Small intestine (tissue), 16 donors: ENCODE data around the gene RAPGEF2. TPM values are rescaled to one million over a fixed set of nuclear protein-coding genes. Genes with fewer than 3 reads are reported as not detected.
"Not testable (repeated sequence)": the region's sequence is repeated elsewhere in the genome, so short reads cannot be mapped to it uniquely, and the experiment has no call there.

Source experiments
- DNase-seq, 2 donors: peaks; one replicate each; pipeline versions ENCODE4 v3.0.0 to v3.0.0-alpha.2; 2013
- FAIRE-seq: peaks from 2 replicates; lab custom pipeline; 2012; peaks lifted over from hg19 to GRCh38; lab: Jason Lieb, UNC
- H3K27ac ChIP-seq, 3 donors: one replicate each; pipeline ENCODE4 v1.5.1; 2013; ENCODE audit warnings: low read length in 2 of 3, mild to moderate bottlenecking in 2 of 3, control low read depth in 1 of 3, inconsistent platforms in 1 of 3, low read depth in 1 of 3, moderate library complexity in 1 of 3
- H3K27me3 ChIP-seq, 3 donors: one replicate each; pipeline ENCODE4 v1.6.1; 2013; ENCODE audit warnings: low read length in 3 of 3, inconsistent platforms in 1 of 3; ENCODE audit not compliant: control insufficient read depth in 3 of 3, insufficient read depth in 3 of 3
- H3K36me3 ChIP-seq, 3 donors: one replicate each; pipeline ENCODE4 v1.6.1; 2013; ENCODE audit warnings: low read length in 3 of 3, inconsistent platforms in 1 of 3, low read depth in 1 of 3, mild to moderate bottlenecking in 1 of 3, moderate library complexity in 1 of 3; ENCODE audit not compliant: control insufficient read depth in 3 of 3, insufficient read depth in 2 of 3
- H3K4me1 ChIP-seq, 3 donors: one replicate each; pipeline ENCODE4 v1.6.1; 2013; ENCODE audit warnings: low read length in 2 of 3, inconsistent platforms in 1 of 3, low read depth in 1 of 3, mild to moderate bottlenecking in 1 of 3, moderate library complexity in 1 of 3; ENCODE audit not compliant: control insufficient read depth in 3 of 3, insufficient read depth in 2 of 3
- H3K4me3 ChIP-seq, 3 donors: one replicate each; pipeline ENCODE4 v1.5.1; 2013; ENCODE audit warnings: low read length in 3 of 3, control low read depth in 1 of 3, inconsistent platforms in 1 of 3, low read depth in 1 of 3, mild to moderate bottlenecking in 1 of 3, moderate library complexity in 1 of 3
- H3K9me3 ChIP-seq, 2 donors: one replicate each; pipeline ENCODE4 v1.6.1; 2013; ENCODE audit warnings: low read depth in 1 of 2, low read length in 1 of 2; ENCODE audit not compliant: control insufficient read depth in 2 of 2, insufficient read depth in 1 of 2
- WGBS, 3 donors: extraction: QIAGEN DNeasy Blood & Tissue Kit; methylation state at CpG; one replicate each; pipeline ENCODE4 v1.1.7; 2013; 5-methylcytosine and 5-hydroxymethylcytosine counted together
- long read RNA-seq, 10 donors: transcript quantifications; one replicate each; lab custom pipeline, GENCODE V29; 2026
- polyA plus RNA-seq, 4 donors: library from polyadenylated mRNA; stranded (reverse) in 3 of 4; unstranded in 1 of 4; fragments of 200-250 nt in 3 of 4; fragments of 120-200 nt in 1 of 4; gene quantifications; one replicate each; pipeline versions ENCODE4 v1.2.1 to v1.2.3, GENCODE V29; 2013
- donor health status: healthy with polysubstance abuse.
- donor health status: control.
- donor health status: control.
- donor health status: Bipolar disorder and iron deficiency.
- donor health status: healthy.

RAPGEF2 gene, protein sequence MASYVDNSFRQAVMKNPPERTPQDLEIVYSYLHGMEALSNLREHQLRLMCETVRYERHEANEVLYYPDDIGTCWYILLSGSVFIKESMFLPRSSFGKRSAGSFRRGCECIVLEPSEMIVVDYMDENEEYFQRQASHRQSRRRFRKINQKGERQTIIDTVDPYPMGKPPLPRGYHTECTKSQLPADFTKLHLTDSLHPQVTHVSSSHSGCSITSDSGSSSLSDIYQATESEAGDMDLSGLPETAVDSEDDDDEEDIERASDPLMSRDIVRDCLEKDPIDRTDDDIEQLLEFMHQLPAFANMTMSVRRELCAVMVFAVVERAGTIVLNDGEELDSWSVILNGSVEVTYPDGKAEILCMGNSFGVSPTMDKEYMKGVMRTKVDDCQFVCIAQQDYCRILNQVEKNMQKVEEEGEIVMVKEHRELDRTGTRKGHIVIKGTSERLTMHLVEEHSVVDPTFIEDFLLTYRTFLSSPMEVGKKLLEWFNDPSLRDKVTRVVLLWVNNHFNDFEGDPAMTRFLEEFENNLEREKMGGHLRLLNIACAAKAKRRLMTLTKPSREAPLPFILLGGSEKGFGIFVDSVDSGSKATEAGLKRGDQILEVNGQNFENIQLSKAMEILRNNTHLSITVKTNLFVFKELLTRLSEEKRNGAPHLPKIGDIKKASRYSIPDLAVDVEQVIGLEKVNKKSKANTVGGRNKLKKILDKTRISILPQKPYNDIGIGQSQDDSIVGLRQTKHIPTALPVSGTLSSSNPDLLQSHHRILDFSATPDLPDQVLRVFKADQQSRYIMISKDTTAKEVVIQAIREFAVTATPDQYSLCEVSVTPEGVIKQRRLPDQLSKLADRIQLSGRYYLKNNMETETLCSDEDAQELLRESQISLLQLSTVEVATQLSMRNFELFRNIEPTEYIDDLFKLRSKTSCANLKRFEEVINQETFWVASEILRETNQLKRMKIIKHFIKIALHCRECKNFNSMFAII (N-terminal part only)
- polyA plus RNA-seq: 10 to 100 TPM in 3 of 4 donors, 1 to 10 TPM in 1; 7.6 to 49.5 (median 11.8) TPM
- long read RNA-seq, donor 1, partial matches to known transcripts: 26 of 26 reads
- long read RNA-seq, donor 1, other reads (novel, unspliced or antisense): 0 of 26 reads
- long read RNA-seq, donor 2: 0 reads
- long read RNA-seq, donor 3, partial matches to known transcripts: 16 of 17 reads
- long read RNA-seq, donor 3, other reads (novel, unspliced or antisense): 0 of 17 reads
- long read RNA-seq, donor 4: 0 reads
- long read RNA-seq, donor 5: 0 reads
- long read RNA-seq, donor 6: 0 reads
- long read RNA-seq, donor 7, partial matches to known transcripts: 6 of 6 reads
- long read RNA-seq, donor 7, other reads (novel, unspliced or antisense): 0 of 6 reads
- long read RNA-seq, donor 8: 0 reads
- long read RNA-seq, donor 9: 0 reads
- long read RNA-seq, donor 10: 0 reads

DNA sequence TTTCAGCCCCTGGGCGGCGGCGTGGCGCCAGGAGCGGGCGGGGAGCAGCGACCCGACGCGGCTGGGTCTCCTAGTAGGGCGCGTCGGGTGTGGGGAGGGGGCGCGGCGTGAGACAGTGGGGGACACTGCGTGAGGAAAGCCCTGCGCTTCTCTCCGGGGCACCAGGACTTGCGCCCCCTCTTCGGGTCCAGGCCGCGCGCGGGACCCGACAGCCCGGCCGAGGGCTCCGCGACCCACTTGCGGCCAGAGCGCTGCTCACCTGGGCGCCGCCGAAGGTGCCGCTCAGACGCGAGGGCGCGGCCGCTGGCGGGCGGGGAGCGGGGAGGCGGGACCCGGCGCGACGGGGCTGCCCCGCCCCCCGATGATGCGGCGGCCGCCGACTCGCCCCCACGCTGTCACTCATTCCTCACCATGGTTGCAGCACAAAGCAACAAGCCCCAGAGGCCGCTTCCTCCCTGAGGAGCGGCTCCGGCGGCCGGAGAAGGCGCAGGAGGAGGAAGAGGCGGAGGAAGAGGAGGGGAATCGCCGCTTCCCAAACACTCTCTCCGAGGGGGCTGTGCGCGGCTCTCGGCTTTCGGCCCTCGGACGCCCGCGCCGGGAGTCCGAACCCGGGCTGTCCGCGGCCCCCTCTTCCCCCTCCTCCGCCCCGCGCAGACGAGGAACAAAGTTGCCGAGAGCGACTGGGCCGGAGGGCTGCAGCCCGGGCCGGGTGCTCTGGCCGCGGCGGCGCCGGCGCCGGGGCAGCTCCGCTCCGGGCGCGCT lies at the start of gene RAPGEF2:
RAPGEF2 (plus strand) TSS at position 458 of the 762 bp plus-strand sequence. CDS start 1,084 bp downstream, outside the sequence.
- Histone ChIP-seq H3K4me3 (peak within 1 kb of the TSS; percentile 87 to 95 (median 87)), H3K36me3 (no peaks in the 10 kb centered on the region), H3K9me3 (no peaks in the 10 kb centered on the region), H3K4me1 (peaks cover 0 to 10% (median 4%) of the 10 kb centered on the region in 3 donors), H3K27ac (peak within 1 kb of the TSS; percentile 96 to 99 (median 97)), H3K27me3 (peaks cover 0 to 10% (median 0%) of the 10 kb centered on the region in 3 donors)
- WGBS, 3 donors: 0 to 1% (median 0%) methylated on average over 48 to 100 of the region's 100 CpGs
- FAIRE-seq (no peak), DNase-seq (peak; percentile 94 to 97)

DNA sequence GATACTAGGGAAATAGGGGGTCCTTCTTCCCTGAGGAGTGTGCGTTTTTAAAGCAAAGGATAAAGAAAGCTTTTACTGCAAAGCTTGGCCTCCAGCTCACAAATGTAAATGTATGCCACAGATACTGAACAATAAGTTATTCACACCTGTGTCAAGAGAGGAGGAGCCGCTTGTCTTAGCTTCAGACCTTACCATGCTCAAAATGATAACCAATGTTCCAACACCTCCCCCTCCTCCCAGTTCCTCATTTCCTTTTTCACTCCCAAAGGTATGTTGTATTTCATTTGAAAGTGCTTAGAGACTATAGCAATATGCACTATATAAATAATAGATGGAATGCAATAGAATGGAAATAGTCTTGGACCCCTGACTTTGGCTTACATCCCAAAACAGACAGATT lies 47.0 kb upstream of the RAPGEF2 start:
- no peaks in the 10 kb centered on the region for H3K27me3 ChIP-seq

DNA sequence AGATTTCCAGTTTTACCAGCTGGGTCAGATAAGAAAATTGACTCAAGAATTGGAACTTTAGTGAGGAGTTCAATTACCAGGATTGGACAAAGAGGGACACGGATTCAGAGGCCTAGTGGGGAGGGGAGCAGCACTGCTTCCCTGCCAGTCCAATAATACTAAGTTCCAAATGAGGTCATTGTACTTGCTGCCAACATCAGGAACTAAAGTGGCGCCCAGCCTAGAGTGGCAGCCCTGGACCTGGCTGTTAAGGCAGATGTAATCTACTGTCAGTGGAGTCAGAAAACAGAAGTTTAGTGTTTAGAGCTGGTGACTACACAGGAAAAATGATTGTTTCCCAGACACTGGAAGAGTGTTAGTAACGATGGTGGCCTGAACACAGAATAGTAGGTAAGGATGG lies 42.7 kb upstream of the RAPGEF2 start:
- DNase-seq: no peak
- no peak for FAIRE-seq
- Histone ChIP-seq H3K9me3 (no peaks in the 10 kb centered on the region), H3K27me3 (no peaks in the 10 kb centered on the region), H3K36me3 (no peaks in the 10 kb centered on the region), H3K4me1 (no peaks in the 10 kb centered on the region), H3K27ac (no peak overlapping the region), H3K4me3 (no peak overlapping the region)
- 71 to 78% (median 77%) methylated on average over 3 of the region's 3 CpGs for WGBS, 3 donors

More for the DNA sequence above, 47.0 kb upstream of the RAPGEF2 start:
- H3K9me3 ChIP-seq: no peaks in the 10 kb centered on the region
- no peak overlapping the region for H3K4me3 ChIP-seq
- 89 to 98% (median 92%) methylated on average over 2 of the region's 2 CpGs for WGBS, 3 donors
- no peaks in the 10 kb centered on the region for H3K36me3 ChIP-seq
- H3K27ac ChIP-seq: no peak overlapping the region
- no peak for FAIRE-seq
- no peak for DNase-seq
- H3K4me1 ChIP-seq: no peaks in the 10 kb centered on the region

DNA sequence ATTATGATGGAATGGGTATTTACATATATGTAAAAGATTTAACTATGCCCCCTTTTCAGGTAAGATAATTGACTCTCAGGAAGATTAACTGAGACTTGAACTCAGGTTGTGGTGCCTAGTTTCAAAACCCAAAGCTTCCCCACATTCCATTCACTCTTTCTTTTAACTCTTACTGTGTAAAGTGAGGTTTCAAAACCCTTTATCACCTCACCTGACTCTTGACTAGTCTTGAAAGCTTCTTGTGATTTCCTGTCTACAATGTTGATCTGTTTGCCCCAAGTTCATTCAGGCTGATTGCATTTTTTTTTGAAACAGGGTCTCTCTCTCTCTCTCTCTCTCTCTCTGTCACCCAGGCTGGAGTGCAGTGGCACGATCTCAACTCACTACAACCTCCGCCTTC lies 40.5 kb upstream of the RAPGEF2 start:
- DNase-seq (no peak), FAIRE-seq (no peak)
- Histone ChIP-seq H3K27ac (no peak overlapping the region), H3K4me1 (no peaks in the 10 kb centered on the region), H3K27me3 (no peaks in the 10 kb centered on the region), H3K36me3 (no peaks in the 10 kb centered on the region), H3K4me3 (no peak overlapping the region), H3K9me3 (no peaks in the 10 kb centered on the region)
- WGBS, 3 donors: 80 to 97% (median 81%) methylated on average over 2 of the region's 2 CpGs

DNA sequence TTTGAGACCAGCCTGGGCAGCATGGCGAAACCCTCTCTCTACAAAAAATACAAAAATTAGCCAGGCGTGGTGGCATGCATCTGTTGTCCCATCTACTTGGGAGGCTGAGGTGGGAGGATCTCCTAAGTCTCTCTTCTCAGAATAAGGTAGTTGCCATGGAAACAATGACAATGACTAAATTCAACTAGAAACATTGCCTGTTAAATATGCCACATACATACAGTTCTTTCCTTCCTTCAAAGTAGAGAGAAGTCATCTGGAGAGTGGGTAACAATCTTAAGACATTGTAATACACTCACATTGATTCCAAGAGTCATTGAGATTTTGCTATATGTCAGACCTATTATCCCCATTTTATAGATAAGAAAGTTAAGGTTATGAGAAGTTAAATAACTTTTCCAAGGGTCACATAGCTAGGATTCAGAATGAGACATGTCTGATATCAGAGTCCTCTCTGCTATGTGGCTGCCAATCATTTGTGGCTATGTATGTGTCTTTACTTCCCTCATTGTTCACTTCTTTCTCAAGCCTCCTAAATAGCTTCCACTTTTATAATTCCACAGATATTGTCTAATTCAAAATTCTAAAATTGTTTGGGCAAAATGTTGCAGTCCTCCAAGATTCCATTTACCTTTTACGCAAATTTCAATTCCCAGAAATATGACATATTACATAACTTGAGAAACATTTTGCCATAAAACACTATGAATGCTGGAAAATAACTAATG lies 37.2 kb upstream of the RAPGEF2 start:
- H3K4me1 ChIP-seq: peaks cover 0 to under 1% (median 0%) of the 10 kb centered on the region in 3 donors
- H3K27ac ChIP-seq: no peak overlapping the region
- no peaks in the 10 kb centered on the region for H3K27me3 ChIP-seq
- H3K4me3 ChIP-seq: no peak overlapping the region
- H3K36me3 ChIP-seq: no peaks in the 10 kb centered on the region
- H3K9me3 ChIP-seq: no peaks in the 10 kb centered on the region
- FAIRE-seq (no peak), DNase-seq (no peak)
- WGBS, 3 donors: 93 to 96% (median 94%) methylated on average over 3 of the region's 3 CpGs

DNA sequence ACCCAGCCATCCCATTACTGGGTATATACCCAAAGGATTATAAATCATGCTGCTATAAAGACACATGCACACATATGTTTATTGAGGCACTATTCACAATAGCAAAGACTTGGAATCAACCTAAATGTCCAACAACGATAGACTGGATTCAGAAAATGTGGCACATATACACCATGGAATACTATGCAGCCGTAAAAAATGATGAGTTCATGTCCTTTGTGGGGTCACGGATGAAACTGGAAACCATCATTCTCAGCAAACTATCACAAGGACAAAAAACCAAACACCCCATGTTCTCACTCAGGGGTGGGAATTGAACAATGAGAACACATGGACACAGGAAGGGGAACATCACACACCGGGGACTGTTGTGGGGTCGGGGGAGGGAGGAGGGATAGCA lies 34.7 kb upstream of the RAPGEF2 start:
- DNase-seq: not testable (repeated sequence)
- WGBS, 3 donors: 93 to 96% (median 93%) methylated on average over 5 of the region's 5 CpGs

DNA sequence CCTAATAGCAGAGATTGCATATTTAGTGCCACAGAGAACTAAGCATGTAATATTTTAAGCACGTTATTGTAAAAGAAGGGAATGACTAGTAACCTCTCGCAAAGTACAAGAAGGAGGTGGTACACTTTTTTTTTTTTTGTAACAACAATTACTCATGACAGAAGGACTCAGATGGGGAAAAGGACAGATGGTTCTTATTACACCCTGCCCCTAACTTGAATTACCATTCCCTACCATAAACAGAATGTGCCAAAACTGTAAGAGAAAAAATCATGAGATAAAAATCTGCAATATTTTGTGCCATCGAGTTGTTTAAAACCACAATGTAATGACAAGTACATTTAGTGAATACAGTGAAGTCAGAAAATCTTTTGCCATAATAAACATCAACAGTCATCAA lies 33.0 kb upstream of the RAPGEF2 start:
- WGBS, 3 donors: 66 to 92% (median 83%) methylated on average over 3 of the region's 3 CpGs
- no peak overlapping the region for H3K4me3 ChIP-seq
- no peaks in the 10 kb centered on the region for H3K9me3 ChIP-seq
- H3K27me3 ChIP-seq: no peaks in the 10 kb centered on the region
- no peak for DNase-seq
- H3K4me1 ChIP-seq: peaks cover 0 to 6% (median 0%) of the 10 kb centered on the region in 3 donors
- FAIRE-seq: no peak
- H3K27ac ChIP-seq: no peak overlapping the region
- no peaks in the 10 kb centered on the region for H3K36me3 ChIP-seq

More for the DNA sequence above, 34.7 kb upstream of the RAPGEF2 start:
- H3K27me3 ChIP-seq, FAIRE-seq, H3K4me3 ChIP-seq, H3K27ac ChIP-seq, H3K36me3 ChIP-seq, H3K9me3 ChIP-seq, H3K4me1 ChIP-seq: not testable (repeated sequence)
